WERI-Rb-1 (cell line): ENCODE results near the gene KCTD15.

Experiments
- DNase-seq: peaks from one replicate; pipeline ENCODE4 v3.0.0-alpha.2; 2020
- H3K27ac ChIP-seq: fragments of 250-450 bp; sonication (Bioruptor Pico); 2 replicates; pipeline ENCODE4 v1.5.1; 2020; ENCODE audit warnings: mild to moderate bottlenecking, moderate library complexity
- H3K27me3 ChIP-seq: fragments of 250-450 bp; sonication (Bioruptor Pico); 2 replicates; pipeline ENCODE4 v1.5.1; 2021; ENCODE audit warnings: mild to moderate bottlenecking, low read depth, moderate library complexity; ENCODE audit not compliant: insufficient read depth, severe bottlenecking
- H3K36me3 ChIP-seq: fragments of 250-450 bp; sonication (Bioruptor Pico); 2 replicates; pipeline ENCODE4 v1.5.1; 2020; ENCODE audit warnings: mild to moderate bottlenecking, moderate library complexity
- H3K4me3 ChIP-seq: 2 replicates; pipeline ENCODE4 v1.5.1; 2011; ENCODE audit warnings: low read depth, mild to moderate bottlenecking, control low read depth, low read length
- H3K9me3 ChIP-seq: fragments of 250-450 bp; sonication (Bioruptor Pico); 2 replicates; pipeline ENCODE4 v1.5.1; 2021; ENCODE audit warnings: mild to moderate bottlenecking, moderate library complexity; ENCODE audit not compliant: severe bottlenecking
- TF ChIP-seq, protein P1 (sequence below): IDR thresholded peaks from 2 replicates; pipeline ENCODE4 v1.5.1; 2011; ENCODE audit warnings: low read depth, mild to moderate bottlenecking, control low read depth, inconsistent platforms, low read length

Gene KCTD15

DNA sequence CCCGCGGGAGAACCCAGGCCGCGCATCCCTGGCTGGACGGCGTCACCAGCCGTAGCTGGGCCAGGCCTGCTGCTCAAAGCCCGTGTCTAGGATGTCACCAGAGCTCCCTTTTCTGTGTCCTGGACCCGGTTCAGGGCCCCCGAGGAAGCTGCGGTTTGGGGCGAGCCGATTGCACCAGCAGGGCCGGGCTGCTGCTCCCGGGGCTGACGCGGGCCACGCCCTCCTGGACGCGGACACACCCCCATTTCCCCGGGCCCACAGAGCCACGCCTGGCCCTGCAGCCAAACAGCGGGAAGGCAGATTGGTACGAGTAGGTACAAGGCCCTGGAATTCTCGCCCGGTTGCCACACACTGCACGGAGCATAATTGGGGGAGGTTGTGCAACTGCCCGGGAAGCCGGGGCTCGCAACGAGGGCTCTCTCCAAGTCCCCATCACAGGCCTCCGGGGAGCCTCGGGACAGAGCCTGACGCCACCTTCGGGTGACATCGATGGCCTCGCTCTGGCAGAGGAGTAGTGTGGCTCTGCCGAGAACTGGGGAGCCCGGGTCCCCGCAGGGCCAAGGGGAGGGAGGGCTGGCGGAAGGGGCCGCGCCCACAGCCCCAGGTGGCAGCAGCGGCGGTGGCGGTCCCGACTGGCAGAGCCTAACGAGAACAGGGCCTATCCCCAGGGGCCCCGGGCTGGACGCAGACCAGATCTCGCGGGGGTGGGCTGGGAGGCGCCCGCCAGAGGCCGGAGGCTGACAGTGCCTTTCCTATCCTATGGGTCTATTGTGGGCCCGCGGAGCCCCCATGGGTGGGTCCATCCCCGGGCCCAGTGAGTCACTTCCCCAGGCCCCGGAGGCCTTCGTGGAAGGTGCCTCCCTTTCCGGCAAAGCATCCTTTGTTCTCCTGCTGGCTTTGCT lies 23.5 kb downstream of the KCTD15 start:
- Histone ChIP-seq H3K27me3 (no peaks in the 10 kb centered on the region), H3K9me3 (no peaks in the 10 kb centered on the region), H3K36me3 (no peaks in the 10 kb centered on the region), H3K4me3 (no peak overlapping the region), H3K27ac (no peak overlapping the region)
- no peak for DNase-seq
- TF ChIP-seq, protein P1, sequence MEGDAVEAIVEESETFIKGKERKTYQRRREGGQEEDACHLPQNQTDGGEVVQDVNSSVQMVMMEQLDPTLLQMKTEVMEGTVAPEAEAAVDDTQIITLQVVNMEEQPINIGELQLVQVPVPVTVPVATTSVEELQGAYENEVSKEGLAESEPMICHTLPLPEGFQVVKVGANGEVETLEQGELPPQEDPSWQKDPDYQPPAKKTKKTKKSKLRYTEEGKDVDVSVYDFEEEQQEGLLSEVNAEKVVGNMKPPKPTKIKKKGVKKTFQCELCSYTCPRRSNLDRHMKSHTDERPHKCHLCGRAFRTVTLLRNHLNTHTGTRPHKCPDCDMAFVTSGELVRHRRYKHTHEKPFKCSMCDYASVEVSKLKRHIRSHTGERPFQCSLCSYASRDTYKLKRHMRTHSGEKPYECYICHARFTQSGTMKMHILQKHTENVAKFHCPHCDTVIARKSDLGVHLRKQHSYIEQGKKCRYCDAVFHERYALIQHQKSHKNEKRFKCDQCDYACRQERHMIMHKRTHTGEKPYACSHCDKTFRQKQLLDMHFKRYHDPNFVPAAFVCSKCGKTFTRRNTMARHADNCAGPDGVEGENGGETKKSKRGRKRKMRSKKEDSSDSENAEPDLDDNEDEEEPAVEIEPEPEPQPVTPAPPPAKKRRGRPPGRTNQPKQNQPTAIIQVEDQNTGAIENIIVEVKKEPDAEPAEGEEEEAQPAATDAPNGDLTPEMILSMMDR: no peak

DNA sequence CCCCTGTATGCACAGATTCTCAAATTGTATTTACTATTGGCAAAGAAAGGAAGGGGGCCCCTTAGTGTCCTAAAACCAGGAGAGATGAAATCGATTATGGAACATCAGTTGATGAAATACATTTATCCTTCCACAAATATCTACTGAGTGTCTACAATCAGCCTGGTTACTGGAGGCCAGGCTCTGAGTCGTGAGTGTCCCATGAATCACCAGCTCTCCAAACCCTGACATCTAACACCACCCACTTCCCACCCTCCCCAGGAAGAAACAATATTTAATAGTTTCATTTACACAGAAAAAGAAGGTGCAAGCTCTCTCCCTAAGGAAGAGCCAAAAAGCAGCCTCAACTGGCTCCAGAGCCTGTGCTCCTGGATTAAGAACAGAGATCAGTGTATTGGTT lies 25.2 kb downstream of the KCTD15 start:
- no peak overlapping the region for H3K27ac ChIP-seq
- DNase-seq: no peak
- H3K27me3 ChIP-seq: no peaks in the 10 kb centered on the region
- H3K36me3 ChIP-seq: no peaks in the 10 kb centered on the region
- TF ChIP-seq, protein P1: no peak
- no peak overlapping the region for H3K4me3 ChIP-seq
- H3K9me3 ChIP-seq: no peaks in the 10 kb centered on the region

DNA sequence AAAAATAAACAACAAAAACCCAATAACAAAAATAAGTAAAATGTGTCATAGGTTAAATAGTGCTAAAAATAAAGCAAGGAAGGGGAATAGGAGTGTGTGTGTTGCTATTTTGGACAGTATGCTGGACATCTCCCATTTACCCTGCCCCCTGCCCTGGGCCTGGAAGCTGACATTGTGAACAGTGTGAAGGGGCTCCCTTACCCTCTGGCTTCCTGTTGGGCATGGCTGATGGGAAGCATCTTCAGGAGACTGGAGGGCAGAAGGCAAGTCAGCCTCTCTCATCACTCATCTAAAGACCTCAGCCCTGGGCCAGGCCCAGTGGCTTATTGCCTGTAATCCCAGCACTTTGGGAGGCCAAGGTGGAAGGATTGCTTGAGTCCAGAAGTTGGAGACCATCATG lies 26.7 kb downstream of the KCTD15 start:
- Histone ChIP-seq H3K9me3 (no peaks in the 10 kb centered on the region), H3K4me3 (no peak overlapping the region), H3K36me3 (no peaks in the 10 kb centered on the region), H3K27me3 (no peaks in the 10 kb centered on the region), H3K27ac (no peak overlapping the region)
- DNase-seq: no peak
- TF ChIP-seq, protein P1: no peak

DNA sequence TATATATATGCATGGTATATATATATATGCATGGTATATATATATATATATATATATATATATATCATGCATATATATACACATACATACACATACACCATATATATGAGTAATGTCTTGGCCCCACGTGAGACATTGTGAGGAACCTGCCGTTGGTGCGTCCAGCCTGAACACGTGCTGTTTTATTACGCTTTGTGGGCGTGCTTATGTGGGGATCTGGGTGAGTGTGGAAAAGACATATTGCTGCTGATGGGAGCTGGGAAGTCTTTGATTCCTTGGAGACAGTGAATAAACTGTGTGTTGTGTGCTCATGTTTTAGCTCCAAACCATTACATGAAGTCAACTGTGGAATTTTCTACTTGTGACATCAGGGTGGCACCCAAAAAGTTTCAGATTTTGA lies 28.9 kb downstream of the KCTD15 start:
- no peak overlapping the region for H3K4me3 ChIP-seq
- no peaks in the 10 kb centered on the region for H3K27me3 ChIP-seq
- H3K36me3 ChIP-seq: no peaks in the 10 kb centered on the region
- TF ChIP-seq, protein P1: no peak
- H3K27ac ChIP-seq: no peak overlapping the region
- no peak for DNase-seq
- H3K9me3 ChIP-seq: no peaks in the 10 kb centered on the region

DNA sequence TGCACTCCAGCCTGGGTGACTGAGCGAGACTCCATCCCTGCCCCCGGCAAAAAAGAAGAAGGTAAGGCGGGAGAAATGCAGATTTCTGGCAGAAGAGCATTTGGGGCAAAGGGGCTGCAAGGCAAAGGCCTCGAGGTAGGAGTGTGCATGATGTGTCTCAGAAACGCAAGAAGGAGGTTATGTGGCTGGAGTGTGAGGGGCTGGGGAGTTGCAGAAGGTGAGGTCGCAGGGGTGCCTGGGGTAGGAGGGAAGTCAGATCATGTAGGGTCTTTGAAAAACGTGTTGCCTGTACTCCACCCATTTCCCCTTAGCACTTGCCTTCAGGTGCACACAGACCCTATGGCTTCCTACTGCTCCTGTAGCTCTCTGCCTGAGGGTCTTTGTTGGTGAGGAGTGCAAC lies 29.9 kb downstream of the KCTD15 start:
- H3K4me3 ChIP-seq: no peak overlapping the region
- H3K27ac ChIP-seq: no peak overlapping the region
- no peak for DNase-seq
- TF ChIP-seq, protein P1: no peak
- H3K9me3 ChIP-seq: no peaks in the 10 kb centered on the region
- H3K27me3 ChIP-seq: no peaks in the 10 kb centered on the region
- H3K36me3 ChIP-seq: no peaks in the 10 kb centered on the region
